ENCODE results near the gene RHBDD1. TPM values are rescaled to one million over a fixed set of nuclear protein-coding genes. Genes with fewer than 3 reads are reported as not detected.

Gene RHBDD1
- total and polyA plus RNA-seq, 12 donors = 4.5 to 57.1 (median 33.7) TPM

DNA sequence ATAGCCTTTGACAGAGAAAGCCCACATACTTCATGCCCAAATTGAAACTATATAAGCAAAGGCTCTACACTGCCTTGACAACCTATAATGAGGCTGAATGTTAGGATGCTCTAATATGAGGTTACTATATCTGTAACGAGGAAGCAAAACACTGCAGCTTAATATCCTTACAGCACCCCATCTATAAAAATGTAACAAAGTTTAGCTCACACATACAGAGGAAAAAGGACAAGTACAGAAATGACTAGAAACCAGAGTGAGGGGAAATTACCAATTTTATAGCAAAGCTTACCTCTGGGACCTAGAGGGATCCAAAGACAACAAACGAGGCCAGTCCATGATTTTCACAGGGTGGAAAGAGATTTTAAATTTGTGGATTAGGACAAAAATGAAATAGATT is 189.7 kb downstream of the RHBDD1 start:
- TF ChIP-seq, protein P1, sequence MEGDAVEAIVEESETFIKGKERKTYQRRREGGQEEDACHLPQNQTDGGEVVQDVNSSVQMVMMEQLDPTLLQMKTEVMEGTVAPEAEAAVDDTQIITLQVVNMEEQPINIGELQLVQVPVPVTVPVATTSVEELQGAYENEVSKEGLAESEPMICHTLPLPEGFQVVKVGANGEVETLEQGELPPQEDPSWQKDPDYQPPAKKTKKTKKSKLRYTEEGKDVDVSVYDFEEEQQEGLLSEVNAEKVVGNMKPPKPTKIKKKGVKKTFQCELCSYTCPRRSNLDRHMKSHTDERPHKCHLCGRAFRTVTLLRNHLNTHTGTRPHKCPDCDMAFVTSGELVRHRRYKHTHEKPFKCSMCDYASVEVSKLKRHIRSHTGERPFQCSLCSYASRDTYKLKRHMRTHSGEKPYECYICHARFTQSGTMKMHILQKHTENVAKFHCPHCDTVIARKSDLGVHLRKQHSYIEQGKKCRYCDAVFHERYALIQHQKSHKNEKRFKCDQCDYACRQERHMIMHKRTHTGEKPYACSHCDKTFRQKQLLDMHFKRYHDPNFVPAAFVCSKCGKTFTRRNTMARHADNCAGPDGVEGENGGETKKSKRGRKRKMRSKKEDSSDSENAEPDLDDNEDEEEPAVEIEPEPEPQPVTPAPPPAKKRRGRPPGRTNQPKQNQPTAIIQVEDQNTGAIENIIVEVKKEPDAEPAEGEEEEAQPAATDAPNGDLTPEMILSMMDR (IDR thresholded peaks at IDR 0.05) = no peak
- H3K4me1 ChIP-seq = peaks cover 0 to 8% (median 0%) of the 10 kb centered on the region in 9 donors
- intact Hi-C loops (cut with DNase I) = no loop called here
- H3K4me3 ChIP-seq = no peak overlapping the region
- ATAC-seq = no peak
- 71 to 78% methylated on average over 2 of the region's 2 CpGs for WGBS, 2 donors
- DNase-seq = no peak
- H3K36me3 ChIP-seq = peaks cover 0 to 65% (median 0%) of the 10 kb centered on the region in 9 donors
- H3K9me3 ChIP-seq = no peaks in the 10 kb centered on the region
- no peak overlapping the region for H3K27ac ChIP-seq
- no peaks in the 10 kb centered on the region for H3K27me3 ChIP-seq

DNA sequence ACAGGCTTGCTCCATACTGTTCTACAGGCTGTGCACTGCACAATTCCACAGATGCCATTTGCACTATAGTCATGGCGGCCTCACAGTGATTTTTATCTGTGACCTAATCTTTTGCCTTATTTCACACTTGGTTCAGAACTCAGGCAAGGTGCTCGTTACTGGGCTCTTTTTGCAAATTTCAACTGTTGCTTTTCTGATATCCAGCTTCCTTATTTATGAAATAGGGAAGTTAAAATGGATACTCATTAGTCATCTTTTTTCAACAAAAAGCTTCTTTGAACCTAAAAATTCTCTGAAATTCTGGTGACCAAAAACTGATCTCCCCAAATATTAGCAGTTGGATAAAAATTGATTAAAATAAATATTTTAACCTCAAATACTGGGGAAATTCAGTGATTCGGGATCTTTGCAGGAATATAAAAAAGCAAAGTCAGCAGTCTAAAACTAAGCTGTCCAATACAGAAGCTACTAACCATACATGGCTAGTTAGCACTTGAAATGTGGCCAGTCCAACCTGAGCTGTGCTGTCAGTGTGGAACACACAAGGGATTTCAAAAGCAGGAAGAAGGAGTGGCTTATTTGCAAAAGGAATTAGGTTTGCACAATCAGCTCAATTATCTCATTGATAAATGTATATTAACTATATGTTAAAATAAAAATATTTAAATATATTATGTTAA is 193.7 kb downstream of the RHBDD1 start:
- H3K4me1 ChIP-seq = peaks cover 0 to 8% (median 0%) of the 10 kb centered on the region in 9 donors
- intact Hi-C loops (cut with DNase I) = no loop called here
- TF ChIP-seq, protein P1 (IDR thresholded peaks at IDR 0.05) = no peak
- WGBS, 2 donors = 81 to 85% methylated on average over 3 of the region's 3 CpGs
- H3K9me3 ChIP-seq = no peaks in the 10 kb centered on the region
- ATAC-seq (no peak), DNase-seq (no peak)
- H3K4me3 ChIP-seq = no peak overlapping the region
- no peak overlapping the region for H3K27ac ChIP-seq
- H3K36me3 ChIP-seq = peaks cover 0 to 56% (median 0%) of the 10 kb centered on the region in 9 donors
- H3K27me3 ChIP-seq = no peaks in the 10 kb centered on the region

DNA sequence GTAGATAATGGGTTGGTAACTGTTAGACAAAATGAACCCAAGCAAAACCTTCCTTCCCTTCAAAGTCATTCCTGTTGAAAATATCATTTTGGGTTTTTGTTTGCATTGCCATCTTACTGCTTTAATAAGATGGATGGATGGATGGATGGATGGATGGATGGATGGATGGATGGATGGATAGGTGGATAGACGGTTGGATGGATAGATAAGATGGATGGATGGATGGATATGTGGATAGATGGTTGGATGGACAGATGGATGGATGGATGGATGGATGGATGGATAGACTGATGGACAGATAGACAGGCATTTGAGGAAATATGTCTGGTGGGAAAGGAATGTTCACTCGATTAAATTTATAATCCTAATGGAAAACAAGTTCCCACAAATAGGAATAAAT is 194.9 kb downstream of the RHBDD1 start:
- intact Hi-C loops (cut with DNase I) = no loop called here
- H3K9me3 ChIP-seq = no peaks in the 10 kb centered on the region
- H3K36me3 ChIP-seq = peaks cover 0 to 45% (median 0%) of the 10 kb centered on the region in 9 donors
- 87 to 95% methylated on average over 2 of the region's 2 CpGs for WGBS, 2 donors
- H3K27me3 ChIP-seq = no peaks in the 10 kb centered on the region
- DNase-seq = no peak
- no peak overlapping the region for H3K27ac ChIP-seq
- TF ChIP-seq, protein P1 (IDR thresholded peaks at IDR 0.05) = no peak
- peaks cover 0 to 8% (median 0%) of the 10 kb centered on the region in 9 donors for H3K4me1 ChIP-seq
- ATAC-seq = no peak
- H3K4me3 ChIP-seq = no peak overlapping the region

DNA sequence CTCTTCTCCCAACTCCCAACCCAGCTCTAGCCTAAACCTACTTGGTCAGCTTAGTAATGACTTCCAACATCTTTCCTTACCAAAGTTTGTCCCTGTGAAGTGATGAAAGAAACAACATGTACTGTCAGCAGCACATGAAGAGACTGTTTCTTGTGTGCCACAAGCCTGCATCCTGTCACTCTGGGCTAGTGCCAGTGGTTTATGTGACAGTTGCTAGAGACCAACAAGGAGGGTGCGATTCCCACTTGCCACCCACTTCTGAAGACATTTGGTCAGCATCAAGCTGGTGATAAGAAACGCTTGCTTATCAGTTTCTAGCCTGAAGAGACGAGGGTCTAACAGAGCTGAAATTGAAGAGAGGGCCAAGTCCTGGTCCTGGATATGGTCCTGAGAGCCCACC is 195.5 kb downstream of the RHBDD1 start:
- intact Hi-C loops (cut with DNase I) = no loop called here

More for the DNA sequence above, 195.5 kb downstream of the RHBDD1 start:
- TF ChIP-seq, protein P1 (IDR thresholded peaks at IDR 0.05) = no peak
- no peak overlapping the region for H3K4me3 ChIP-seq
- 19 to 24% methylated on average over 3 of the region's 3 CpGs for WGBS, 2 donors
- H3K4me1 ChIP-seq = peaks cover 0 to 8% (median 0%) of the 10 kb centered on the region in 9 donors
- H3K9me3 ChIP-seq = no peaks in the 10 kb centered on the region
- ATAC-seq (no peak), DNase-seq (no peak)
- H3K27ac ChIP-seq = no peak overlapping the region
- no peaks in the 10 kb centered on the region for H3K27me3 ChIP-seq
- H3K36me3 ChIP-seq = peaks cover 0 to 40% (median 0%) of the 10 kb centered on the region in 9 donors
